UCSD-AML1 (cell line): ENCODE results near the gene SORCS2.

Experiments
- DNase-seq: peaks from one replicate; lab custom pipeline; 2025; ENCODE audit not compliant: unreplicated experiment; lab: John Stamatoyannopoulos, UW

The SORCS2 gene

DNA sequence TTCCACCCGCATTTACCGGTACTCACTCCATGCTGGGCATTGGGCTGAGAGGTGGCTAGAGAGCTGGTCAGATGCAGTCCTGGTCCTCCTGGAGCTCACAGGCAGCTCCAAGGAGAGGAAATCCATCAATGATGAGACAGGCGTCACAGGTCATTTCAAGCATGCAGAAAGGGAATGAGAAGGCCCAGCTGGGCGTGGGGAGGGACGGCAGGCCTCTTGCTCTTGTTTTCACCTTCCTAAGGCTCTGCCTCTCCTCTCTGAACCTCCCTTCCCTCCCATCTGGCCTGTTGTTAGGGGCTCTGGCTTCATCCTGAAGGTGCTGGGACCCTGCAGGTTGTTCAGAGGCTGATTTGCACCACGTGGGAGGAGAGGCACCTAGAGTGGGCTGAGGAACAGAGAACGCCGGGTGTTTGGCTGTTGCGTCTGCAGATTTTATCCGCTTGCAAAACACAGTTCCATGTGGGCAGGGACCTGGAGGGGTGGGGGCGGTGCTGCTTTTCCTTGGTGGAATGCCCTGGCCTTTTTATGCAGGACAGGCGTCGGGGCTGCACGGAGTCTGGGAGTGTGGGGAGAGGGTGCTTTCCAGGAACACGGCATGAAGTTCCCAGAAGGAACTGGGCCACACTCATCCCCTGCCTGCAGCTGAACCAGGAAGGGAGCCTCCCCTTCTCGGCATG lies 323.9 kb downstream of the SORCS2 start:
- no peak for DNase-seq

DNA sequence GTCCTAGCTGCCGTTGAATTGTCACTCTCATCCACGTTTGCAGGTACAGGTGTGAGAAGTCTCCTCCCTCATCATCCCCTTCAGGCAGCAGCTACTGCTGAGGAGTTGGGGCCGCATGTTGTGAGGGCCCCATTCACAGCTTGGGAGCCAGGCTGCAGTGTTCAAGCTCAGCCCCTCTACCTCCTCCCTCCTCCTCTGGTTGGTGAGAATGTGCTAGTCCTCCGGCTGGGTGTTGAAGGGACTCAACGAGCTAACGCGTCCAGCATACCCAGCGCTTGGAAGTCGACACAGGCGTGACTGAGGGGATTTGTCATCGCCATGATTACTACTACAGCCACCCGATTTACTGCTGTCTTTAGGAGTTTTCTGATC lies 324.4 kb downstream of the SORCS2 start:
- no peak for DNase-seq

DNA sequence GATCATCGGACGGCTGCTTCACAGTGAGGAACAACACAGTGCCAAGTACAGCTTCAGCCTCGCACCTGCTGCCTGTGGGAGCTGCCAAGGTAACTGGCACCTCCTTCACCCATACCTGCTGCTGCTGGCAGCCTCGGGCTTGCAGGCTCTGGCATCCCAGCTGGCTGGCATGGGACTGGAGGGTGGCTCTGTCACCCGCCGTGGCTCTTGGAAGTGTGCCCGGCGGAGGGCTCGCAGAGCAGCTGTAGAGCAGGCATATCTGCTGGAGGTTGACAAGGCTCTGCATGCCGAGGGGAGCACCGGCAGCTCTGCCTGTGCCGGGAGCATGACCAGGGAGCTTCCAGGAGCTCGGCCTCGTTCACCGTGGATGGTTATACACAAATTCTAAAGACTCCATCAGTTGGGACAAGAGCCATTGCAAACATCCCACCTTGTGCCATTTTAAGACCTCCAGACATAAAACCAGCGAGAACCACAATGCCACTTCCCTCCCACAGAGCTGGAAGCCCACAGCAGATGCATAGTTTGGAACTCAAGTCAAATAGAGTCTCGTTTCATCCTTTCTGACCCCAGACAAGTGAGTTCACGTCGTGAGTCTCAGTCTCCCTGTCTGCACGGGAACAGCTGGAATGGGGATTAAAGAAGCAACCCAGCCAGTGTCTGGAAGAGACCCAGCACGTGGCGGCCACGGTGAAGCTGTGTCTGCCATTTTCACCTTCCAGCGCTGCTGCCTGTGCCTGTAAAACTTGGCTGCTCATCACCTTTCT lies 326.7 kb downstream of the SORCS2 start:
- no peak for DNase-seq

DNA sequence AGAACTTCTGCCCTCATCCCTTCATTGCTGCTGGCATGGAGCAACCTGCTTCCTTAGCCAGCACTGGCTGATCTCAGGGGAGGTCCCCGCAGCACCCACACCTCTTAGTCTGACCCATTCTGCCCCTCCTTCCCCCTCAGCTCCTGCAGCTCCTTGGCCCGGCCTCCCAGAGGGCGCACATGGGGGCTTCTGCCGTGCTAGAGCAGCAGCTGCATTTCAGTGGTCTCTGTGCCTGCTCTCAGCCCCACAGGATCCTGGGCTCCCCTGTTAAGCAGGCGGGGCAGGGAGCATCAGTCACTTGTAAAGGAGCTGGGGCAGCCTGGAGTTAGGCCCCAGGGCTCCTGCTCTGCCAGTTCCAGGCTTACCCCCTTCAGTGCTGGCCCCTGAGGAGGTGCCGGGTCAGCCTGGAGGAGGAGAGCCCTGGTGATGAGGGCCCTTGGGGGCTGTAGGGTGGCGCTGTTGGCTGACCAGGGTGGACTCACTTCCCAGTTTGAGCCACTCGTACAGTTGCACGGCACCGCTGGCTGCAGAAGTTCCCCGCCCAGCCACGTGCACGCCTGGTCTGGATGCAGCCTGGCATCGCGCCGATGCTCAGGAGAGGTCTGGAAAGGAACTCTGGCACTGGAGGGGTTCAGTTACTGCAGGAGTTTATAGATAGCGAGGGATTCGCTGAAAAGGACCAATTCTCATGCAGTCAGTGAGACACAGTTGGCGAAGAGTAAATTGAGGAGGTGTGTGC lies 327.5 kb downstream of the SORCS2 start:
- no peak for DNase-seq

DNA sequence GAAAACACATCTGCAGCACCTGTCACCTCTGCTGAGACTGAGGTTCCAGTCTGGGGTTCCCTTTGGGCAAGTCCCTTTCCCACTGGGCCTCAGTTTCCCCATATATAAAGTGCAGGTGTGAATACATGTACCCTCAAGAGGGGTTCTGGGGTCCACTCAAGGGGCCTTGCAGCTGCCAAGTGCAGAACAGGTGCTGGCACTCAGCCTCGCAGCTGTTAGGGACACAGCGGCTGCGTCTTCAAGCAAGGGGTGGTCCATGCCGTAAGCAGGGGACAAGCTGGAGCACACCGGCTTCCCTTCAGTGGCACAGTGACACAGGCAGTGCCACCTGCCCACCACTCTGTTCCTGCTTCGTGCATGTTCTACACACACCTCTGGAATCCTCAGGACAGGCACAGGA lies 329.3 kb downstream of the SORCS2 start:
- no peak for DNase-seq

DNA sequence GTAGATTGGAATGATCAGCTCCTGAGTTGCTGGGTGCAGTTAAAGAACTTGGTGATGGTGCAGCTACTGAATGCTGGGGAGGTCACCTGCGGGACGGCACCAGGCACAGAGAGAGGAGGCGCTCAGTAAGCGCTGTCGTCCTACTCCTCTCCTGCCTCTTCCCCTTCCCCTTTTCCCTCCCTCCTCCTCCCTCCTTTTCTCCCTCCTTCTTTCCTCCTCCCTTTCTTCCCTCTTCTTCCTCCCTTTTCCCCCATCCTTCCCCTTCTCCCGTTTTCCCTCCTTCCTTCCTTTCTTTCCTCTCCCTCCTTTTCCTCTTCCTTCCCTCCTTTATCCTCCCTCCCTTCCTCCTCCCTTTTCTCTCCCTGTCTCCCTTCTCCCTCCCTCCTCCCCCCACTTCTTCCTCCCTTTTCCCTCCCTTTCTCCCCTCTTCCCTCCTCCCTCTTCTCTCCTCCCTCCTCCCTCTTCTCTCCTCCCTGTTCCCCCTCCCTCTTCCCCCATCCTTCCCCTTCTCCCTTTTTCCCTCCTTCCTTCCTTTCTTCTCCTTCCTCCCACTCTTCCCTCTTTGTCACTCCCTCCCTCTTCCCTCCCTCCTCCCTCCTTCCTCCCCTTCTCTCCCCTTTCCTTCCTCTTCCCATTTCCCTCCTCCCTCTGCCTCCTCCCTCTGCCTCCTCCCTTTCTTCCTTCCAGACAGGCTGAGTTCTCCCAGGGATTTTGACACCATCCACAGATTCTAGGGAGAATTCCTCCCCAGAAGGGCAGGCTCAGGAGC lies 330.3 kb downstream of the SORCS2 start:
- DNase-seq: no peak

DNA sequence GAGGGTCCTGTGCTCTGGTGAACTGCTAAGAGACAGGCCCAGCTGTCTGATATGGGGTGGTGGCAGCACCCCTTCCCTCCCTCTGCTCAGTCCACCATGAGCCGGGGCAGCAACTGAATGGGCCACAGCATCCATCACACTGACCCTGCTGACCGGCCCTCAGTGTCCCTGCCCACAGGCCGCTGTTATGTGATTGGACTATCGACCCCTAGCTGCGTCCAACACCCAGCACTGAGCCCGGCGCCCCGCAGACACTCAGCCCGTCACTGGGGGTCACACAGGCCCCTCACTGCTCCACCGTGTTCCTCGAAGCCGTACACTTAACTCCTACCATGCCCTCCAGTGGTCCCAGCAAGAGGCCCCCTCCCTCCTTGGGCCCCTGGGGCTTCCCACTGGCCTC lies 331.2 kb downstream of the SORCS2 start:
- no peak for DNase-seq

DNA sequence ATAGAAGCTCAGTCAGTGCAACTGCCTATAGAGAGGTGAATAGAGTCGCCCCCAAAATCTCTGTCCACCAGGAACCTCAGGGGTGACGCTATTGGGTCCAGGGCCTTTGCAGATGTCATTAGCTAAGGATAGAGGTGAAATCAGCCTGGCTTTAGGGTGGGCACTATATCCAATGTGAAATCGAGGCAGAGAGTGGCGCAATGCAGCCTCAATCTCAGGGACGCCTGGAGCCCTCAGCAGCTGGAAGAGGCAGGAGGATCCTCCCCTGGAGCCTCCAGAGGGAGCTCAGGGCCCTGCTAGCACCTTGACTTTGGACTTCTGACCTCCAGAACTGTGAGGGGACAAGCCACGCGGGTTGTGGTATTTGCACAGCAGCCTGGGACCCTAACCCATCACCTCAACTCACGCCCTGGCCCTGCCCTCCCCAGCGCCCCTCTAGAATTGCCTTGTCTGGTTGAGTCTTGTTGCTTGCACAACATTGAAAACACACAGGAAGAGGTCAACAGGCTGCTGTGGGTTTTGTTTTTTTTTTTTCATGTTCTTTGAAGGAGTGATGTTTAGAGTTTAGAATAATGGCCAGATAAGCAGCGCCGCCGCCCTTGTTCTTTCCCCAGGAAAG lies 331.8 kb downstream of the SORCS2 start:
- DNase-seq: peak; percentile 50

DNA sequence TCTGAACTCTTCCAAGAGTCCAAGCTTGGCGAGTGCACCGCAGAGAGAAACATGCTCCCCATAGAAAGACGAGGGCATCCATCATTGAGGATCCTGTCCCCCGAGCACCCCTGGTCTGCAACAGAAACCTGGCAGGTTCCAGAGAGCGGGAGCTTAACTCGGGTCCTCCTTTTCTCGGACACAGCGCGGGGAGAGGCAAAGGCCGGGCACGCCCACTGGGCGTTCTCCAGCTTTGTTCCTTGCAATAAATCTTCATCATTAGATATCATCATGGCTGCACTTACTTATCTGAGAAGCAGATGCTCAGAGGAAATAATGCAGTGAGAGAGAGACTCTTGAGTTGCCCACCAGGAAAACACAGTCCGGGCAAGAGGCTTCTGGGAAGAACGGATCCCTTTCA lies 332.5 kb downstream of the SORCS2 start:
- peak; percentile 53 for DNase-seq

DNA sequence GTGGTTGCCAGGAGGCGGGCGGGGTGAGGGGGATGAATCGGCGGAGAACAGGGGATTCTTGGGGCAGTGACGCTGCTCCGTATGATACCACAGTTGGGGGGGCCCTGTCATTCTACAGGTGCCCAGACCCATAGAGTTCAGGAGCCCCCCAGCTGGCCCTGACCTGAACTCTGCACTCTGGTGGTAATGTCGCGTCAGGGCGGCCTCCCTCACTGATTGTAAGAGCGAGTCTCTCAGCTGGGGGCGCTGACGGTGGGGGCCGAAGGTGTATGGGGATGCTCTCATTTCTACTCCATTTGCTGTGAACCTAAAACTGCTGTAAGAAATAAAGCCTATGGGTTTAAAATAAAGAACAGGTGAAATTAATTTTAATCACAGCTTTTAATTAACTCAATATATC lies 334.2 kb downstream of the SORCS2 start:
- no peak for DNase-seq

DNA sequence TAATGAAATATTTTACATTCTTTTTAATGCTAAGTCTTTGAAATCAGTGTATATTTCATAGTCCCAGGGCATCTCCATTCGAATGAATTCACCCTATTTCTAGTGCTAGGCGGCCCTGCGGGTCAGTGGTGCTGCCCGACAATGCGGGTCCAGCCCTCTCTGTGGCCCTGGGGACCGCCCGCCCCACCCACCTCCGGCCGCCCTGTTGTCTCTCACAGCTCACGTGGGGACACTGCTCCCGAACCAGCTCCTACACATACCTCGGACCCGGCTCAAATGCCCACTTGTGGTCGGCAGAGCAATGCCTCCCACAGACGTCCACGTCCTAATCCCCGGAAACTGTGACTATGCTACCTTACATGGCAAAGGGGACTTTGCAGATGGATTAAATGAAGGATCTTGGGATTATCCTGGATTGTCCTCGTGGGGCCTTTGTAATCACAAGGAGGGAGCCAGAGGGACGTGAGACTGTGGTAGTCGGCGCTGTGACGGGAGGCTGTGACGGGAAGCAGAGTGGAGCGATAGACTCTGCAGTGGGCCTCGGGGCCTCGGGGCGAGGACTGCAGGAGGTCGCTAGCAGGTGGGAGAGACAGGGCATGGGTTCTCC lies 334.7 kb downstream of the SORCS2 start:
- no peak for DNase-seq

DNA sequence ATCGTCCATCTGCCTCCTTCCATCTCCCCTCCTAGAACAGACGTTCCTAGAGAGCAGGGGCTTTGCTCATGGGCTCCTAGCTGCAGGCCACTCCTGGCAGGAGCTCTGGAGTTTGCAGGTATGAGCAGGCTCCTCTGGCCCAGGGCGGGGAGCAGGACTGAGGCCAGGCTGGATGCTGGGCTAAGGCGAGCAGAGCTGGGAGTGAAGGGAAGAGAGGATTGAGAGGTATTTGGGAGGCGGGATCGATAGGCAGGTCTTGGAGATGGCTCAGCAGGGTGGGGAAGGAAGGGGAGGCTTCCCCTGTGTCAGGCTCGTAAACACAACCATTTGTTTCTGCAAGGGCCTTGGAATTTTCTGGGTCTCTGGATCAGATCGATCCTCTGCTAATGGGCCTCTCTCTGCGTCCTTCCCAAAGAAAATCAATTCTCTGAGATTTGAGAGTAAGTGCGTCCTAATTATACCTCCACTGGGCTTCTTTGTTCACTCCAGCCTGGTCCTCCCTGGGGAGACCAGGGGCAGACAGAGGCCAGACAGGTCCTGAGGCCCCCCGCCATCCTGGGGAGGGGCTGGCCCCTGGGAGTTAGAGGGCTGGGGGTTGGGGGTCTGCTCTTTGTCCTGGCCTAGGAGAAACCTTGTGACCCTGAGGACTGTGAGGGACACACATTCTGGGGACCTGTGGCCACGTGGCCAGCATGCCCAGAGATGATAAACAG lies 337.2 kb downstream of the SORCS2 start:
- no peak for DNase-seq

DNA sequence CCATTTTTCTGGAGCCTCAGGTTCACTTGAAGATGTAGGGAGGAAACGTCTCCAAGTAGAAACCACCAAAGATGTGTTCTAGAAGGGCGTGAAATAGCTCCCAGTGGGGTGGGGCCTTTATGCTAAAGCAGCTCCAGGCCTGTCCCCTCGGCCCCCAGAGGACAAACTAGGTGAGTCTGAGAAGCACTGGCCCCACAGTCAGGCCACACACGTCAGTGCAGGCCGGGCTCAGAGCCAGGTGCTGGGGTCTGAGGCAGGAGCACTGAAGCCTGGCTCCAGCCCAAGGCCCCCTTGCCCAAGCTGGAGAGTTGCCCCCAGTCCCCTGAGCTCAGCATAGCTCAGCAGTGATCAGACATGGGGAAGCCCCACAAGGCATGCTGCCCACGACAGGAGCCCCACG lies 337.7 kb downstream of the SORCS2 start:
- DNase-seq: no peak

DNA sequence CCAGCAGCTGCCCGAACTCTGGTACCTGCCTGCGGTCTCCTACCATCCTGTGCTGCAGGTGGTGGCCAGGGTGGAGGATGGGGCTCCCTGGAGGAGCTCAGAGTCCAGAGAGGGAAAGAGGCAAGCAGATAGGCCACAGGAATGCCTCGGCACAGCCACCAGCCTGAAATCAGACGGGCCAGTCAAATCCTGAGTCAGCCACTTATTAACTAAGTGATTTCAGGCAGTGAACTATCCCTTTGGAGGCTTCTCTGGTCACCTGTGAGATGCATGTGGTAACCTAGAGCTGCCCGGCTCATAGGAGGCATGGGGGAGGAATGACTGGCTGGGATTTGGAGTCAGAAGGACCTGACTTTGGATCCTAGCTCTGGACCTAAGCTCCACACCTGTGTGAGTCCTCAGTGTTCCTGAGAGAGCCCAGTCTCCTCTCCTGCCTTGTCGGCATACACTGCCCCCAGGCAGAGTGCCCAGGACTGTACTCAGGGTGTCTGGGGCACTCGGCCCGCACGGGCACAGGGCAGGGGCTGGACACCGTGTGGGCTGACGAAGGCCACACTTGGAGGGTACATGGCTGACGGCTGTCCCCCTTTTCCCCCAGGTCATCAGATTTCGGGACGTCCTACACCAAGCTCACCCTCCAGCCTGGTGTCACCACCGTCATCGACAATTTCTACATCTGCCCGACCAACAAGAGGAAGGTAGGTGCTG lies 338.7 kb downstream of the SORCS2 start:
- no peak for DNase-seq

DNA sequence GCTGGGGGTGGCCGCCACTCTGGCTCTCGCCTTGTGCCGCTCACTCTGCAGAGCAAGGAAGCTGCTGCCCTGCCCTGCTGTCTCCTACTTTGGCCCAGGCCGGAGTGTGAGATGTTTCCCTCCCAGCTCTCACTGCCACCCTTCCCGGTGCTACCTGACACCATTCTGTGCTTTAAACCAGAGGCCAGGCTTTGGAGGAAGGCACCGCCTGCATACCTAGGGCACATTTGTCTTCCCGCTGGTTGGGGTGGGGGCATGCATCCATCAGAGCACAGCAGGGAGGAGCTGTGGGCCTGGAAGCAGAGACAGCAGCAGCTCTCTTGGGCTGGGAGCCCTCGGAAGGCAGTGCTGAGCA lies 339.3 kb downstream of the SORCS2 start:
- no peak for DNase-seq

DNA sequence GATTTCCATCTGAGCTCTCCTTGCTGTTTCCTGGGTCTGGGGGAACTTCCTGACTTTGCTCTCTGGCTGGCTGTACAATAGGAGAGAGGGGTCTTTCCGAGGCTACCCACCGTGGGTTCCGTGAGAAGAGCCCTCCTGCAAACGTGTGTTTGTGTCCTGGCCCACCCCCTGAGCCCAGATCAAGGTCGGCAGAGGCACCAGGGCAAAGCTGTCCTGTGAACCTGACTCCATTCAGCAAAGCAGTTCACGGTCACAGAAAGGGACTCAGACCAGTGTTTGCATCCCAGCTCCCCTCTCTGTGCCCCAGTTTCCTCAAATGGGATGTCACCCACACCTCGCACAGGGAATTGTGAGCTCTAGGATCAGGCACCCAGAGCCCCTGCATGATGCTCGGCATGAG lies 339.7 kb downstream of the SORCS2 start:
- no peak for DNase-seq

DNA sequence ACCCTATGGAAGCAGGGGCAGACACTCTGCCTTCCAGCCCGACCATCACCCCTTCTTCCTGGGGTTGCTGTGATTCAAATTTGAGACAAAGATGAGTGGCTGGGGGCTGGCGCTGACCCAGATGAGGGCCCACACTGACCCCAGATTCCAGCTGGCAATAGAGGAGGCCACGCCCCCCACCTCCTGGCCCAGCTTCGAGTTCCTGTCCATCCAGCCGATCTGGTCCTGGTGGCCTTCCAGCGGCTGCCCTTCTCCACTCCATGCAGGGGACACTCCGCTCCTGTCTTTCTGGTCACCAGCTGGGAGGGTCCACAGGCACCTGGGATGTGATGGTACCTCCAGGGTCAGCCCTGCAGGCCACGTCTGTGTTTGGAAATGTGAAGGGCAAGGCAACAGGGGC lies 340.9 kb downstream of the SORCS2 start:
- DNase-seq: no peak

DNA sequence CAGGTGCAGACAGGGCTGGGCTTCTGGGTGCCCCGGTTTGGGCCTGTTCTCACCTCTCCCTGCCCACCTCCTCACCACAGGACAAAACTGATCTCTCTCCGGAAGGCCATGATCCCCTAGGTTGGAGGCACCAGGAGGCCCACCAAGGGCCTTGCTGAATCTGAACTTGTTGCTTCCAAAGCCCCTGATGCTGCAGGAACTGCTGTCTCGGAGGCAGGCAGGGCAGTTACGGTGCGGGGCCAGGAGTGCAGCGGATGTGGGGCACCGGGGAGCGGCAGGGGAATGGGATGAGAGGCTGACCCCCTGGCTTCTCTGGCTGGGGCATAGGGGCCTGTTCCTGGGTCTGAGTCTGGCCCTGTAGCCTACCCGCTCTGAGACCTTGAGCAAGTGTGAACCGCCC lies 342.8 kb downstream of the SORCS2 start:
- no peak for DNase-seq

DNA sequence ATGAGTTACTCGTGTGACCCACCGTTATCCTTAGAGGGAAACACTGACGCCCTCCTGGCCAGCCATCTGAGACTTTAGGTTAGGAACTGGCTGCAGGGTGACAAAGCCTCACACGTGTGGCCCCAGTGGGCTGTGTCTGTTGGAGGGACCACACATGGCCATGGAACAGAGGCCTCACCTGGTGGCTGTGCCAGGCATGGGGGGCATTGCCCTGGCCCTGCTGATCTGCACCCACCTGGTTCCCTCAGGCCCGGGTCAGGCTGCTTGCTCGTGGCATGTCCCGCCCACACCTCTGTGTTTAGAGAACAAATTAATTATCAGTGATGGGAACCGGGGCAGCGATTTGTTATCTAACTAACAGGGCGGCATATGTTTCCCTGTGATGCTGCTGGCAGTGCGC lies 343.3 kb downstream of the SORCS2 start:
- no peak for DNase-seq
